Measurements from ENCODE around the gene MAP3K4.

Gene MAP3K4

DNA sequence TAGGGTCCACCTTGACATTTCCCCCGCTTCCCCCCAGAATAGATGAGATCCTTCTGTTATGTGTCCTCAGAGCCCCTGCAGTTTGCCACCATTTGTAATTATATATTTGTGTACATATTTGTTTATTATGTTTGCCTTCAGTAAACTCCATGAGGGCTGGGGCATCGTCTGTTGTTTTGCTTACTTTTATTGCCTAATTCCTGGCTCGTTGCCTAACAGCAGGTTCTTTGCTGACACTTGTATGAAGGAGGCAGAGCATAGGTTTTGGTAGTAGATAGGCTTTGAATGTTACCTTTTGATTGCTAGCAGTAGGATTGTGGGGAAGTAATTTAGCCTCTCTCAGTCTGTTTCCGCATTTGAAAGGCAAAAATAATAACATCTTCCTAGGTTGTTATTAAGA lies 9.9 kb downstream of the MAP3K4 start:
- DNase-seq (ENCODE audit: low read depth in 2 of 3, low spot score in 2 of 3): no peak

GRCh38 chr6:161003336-161003735 lies 11.8 kb downstream of the MAP3K4 start:
- no peak for DNase-seq (ENCODE audit: low read depth in 2 of 3, low spot score in 2 of 3)

- DNase-seq (ENCODE audit: low read depth in 2 of 3, low spot score in 2 of 3): no peak
These were observed 16.7 kb downstream of the MAP3K4 start for GRCh38 chr6:161008245-161008644.

- no peak for DNase-seq (ENCODE audit: low read depth in 2 of 3, low spot score in 2 of 3)
These were observed 18.4 kb downstream of the MAP3K4 start for GRCh38 chr6:161009991-161010390.

- DNase-seq (ENCODE audit: low read depth in 2 of 3, low spot score in 2 of 3): no peak
These were observed 18.8 kb downstream of the MAP3K4 start for GRCh38 chr6:161010418-161010817.

DNA sequence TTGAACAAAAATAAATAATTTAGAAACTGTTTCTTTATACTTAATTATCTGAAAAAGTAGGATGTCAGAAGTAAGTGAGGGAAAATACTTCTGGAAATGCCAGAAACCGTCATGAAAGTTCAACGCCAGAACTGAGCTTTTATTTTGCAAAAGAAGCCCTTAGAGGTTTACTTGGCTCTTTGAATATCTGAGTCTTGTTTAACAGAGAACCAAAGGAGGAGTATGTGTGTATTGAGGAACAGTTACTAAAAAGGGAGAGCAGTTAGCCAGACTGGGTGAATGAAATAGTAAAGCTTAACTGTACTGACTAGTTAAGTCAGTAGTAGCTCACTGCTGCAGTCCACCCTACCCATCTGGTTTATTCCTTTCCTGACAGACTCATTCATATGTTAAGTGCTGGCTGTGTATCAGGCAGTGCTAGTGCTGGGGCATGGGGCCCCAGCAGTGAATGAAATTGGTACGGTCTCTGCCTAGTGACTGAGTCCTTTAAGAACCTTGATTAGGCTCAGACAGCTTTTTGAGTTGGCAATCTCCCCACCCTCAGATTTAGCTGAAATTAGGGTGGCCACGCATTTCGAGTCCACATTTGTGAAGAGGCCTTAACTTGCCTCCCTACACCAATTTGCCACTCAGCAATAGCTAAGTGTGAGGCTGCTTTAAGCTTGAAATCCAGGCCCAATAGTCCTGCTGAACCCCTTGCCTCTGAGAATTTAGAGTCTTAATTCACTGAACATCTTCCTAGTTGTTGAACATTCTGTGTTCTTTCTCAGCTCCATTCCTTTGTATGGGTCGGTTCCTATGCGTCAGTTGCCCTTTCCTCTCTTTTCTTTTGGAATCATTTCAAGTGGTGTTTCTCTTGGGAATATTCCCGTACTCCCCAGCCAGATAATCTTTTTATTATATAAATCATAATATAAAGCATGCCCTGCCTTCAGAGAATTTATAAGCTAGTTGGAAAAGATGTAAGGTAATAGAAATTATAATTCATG lies 20.2 kb downstream of the MAP3K4 start:
- DNase-seq (ENCODE audit: low read depth in 2 of 3, low spot score in 2 of 3): no peak

- DNase-seq (ENCODE audit: low read depth in 2 of 3, low spot score in 2 of 3): no peak
These were observed 22.1 kb downstream of the MAP3K4 start for GRCh38 chr6:161013695-161014094.

- no peak for DNase-seq (ENCODE audit: low read depth in 2 of 3, low spot score in 2 of 3)
These were observed 26.4 kb downstream of the MAP3K4 start for GRCh38 chr6:161017766-161018564.

- DNase-seq (ENCODE audit: low read depth in 2 of 3, low spot score in 2 of 3): no peak
These were observed 27.8 kb downstream of the MAP3K4 start for GRCh38 chr6:161019324-161019839.

- DNase-seq (ENCODE audit: low read depth in 2 of 3, low spot score in 2 of 3): no peak
These were observed 30.0 kb downstream of the MAP3K4 start for GRCh38 chr6:161021543-161021942.

GRCh38 chr6:161021998-161022743 lies 30.6 kb downstream of the MAP3K4 start:
- no peak for DNase-seq (ENCODE audit: low read depth in 2 of 3, low spot score in 2 of 3)

GRCh38 chr6:161023316-161023715 lies 31.7 kb downstream of the MAP3K4 start:
- no peak for DNase-seq (ENCODE audit: low read depth in 2 of 3, low spot score in 2 of 3)

DNA sequence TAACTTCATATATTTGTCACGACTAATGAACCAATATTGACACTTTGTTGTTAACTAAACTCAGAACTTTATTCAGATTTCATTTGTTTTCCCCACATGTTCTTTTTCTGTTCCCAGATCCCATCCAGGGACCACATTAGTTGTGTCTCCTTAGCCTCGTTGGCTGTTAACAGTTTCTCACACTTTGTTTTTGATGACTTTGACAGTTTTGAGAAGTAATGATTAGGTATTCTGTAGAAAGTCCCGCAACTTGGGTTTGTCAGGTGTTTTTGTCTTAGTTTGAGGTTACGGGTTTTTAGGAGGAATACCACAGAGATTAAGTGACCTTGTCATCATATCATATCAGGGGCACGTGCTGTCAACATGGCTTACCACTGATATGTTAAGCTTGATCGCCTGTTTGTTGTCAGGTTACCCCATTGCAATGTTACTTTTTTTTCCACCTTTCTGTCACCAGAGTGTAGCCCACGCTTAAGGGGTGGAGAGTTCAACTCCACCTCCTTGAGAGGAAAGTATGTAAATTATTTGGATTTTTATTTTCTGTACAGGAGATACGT lies 32.9 kb downstream of the MAP3K4 start:
- no peak for DNase-seq (ENCODE audit: low read depth in 2 of 3, low spot score in 2 of 3)

- no peak for DNase-seq (ENCODE audit: low read depth in 2 of 3, low spot score in 2 of 3)
These were observed 35.8 kb downstream of the MAP3K4 start for GRCh38 chr6:161027385-161027784.

GRCh38 chr6:161029195-161029809 lies 37.7 kb downstream of the MAP3K4 start:
- DNase-seq (ENCODE audit: low read depth in 2 of 3, low spot score in 2 of 3): no peak

GRCh38 chr6:161031721-161032495 lies 40.3 kb downstream of the MAP3K4 start:
- DNase-seq (ENCODE audit: low read depth in 2 of 3, low spot score in 2 of 3): no peak

GRCh38 chr6:161033667-161034066 lies 42.1 kb downstream of the MAP3K4 start:
- DNase-seq (ENCODE audit: low read depth in 2 of 3, low spot score in 2 of 3): no peak

DNA sequence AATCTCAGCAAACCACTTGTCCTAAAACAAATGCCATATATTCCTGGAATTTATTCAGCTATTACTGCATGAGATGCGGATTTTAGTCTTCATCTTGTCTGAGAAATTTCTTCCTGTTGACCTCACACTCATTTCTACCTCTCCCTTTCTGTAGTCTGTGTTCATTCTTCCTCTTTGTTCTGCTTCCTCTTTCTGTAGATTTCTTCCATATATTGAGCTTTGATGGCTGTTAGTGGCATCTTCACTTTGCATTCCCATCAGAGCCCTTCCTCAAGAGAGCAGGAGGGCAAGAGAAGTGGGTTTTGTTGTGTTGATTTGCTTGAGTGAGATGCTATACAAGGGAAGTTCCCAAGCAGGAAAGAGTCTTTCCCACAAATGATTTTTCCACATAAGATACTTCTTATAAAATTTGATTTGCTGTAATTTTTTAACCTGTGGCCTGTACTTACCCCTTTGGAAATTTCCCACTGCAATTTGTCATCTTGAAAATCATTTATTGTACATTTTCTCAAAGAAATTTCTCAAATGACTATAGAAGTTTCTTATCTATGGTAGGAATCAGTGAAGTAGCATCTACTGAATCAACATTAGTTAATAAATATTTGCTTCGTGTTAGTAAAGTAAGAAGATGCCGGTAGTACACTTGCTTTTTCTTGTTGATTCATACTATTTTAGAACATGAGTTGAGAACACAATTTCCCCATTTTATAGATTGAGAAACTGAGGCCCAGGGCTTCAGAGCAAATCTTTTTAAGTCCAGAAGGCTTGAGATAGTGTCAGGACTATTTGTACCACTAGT lies 43.8 kb downstream of the MAP3K4 start:
- no peak for DNase-seq (ENCODE audit: low read depth in 2 of 3, low spot score in 2 of 3)

DNA sequence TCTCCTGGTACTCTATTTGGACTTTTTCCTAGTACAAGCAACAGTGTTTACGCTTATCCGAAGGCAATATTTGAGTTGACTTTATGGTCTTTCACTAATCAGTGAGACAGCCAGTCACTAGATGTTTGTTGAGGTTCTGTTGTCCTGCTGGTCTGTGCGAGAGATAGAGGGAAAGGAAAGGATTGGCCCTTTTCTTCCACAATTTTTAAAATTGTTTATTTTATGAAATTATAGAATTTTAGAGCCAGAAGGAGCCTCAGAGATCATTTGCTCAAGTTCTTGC lies 44.4 kb downstream of the MAP3K4 start:
- DNase-seq (ENCODE audit: low read depth in 2 of 3, low spot score in 2 of 3): no peak

Data from activated CD8-positive, alpha-beta memory T cell treated with anti-CD3 and anti-CD28 coated beads for 48 hours (primary cell).